Measurements from ENCODE around the gene FLNC.

FLNC gene

GRCh38 chr7:128892521-128893250 lies 62.5 kb downstream of the FLNC start:
- DNase-seq (ENCODE audit: low read depth in 2 of 2) = no peak

GRCh38 chr7:128893251-128894100 lies 63.3 kb downstream of the FLNC start:
- no peak for DNase-seq (ENCODE audit: low read depth in 2 of 2)

- DNase-seq (ENCODE audit: low read depth in 2 of 2) = no peak
These were observed 63.9 kb downstream of the FLNC start for GRCh38 chr7:128894101-128894440.

GRCh38 chr7:128895320-128895719 lies 65.1 kb downstream of the FLNC start:
- no peak for DNase-seq (ENCODE audit: low read depth in 2 of 2)

- no peak for DNase-seq (ENCODE audit: low read depth in 2 of 2)
These were observed 69.2 kb downstream of the FLNC start for GRCh38 chr7:128899392-128899791.

- no peak for DNase-seq (ENCODE audit: low read depth in 2 of 2)
These were observed 70.0 kb downstream of the FLNC start for GRCh38 chr7:128900237-128900636.

- no peak for DNase-seq (ENCODE audit: low read depth in 2 of 2)
These were observed 72.8 kb downstream of the FLNC start for GRCh38 chr7:128902761-128903585.

GRCh38 chr7:128903621-128904361 lies 73.6 kb downstream of the FLNC start:
- no peak for DNase-seq (ENCODE audit: low read depth in 2 of 2)

- no peak for DNase-seq (ENCODE audit: low read depth in 2 of 2)
These were observed 74.4 kb downstream of the FLNC start for GRCh38 chr7:128904381-128905197.

- no peak for DNase-seq (ENCODE audit: low read depth in 2 of 2)
These were observed 76.0 kb downstream of the FLNC start for GRCh38 chr7:128906001-128906765.

GRCh38 chr7:128906766-128907559 lies 76.8 kb downstream of the FLNC start:
- no peak for DNase-seq (ENCODE audit: low read depth in 2 of 2)
